Measurements from ENCODE around the gene GUCY1A2. TPM values are rescaled to one million over a fixed set of nuclear protein-coding genes. Genes with fewer than 3 reads are reported as not detected.

The GUCY1A2 gene
- total RNA-seq, 1 experiment from 2014 or later, result not detected

- H3K27me3 ChIP-seq (ENCODE audit: low read length), result no peaks in the 10 kb centered on the region
- H3K36me3 ChIP-seq (ENCODE audit: low read depth, low read length), result no peaks in the 10 kb centered on the region
- no peaks in the 10 kb centered on the region for H3K9me3 ChIP-seq (ENCODE audit: low read length)
- H3K4me3 ChIP-seq (ENCODE audit: low read length), result no peak overlapping the region
- DNase-seq (no peak), ATAC-seq (no peak)
- H3K4me2 ChIP-seq (ENCODE audit: low read length), result no peak overlapping the region
- intact Hi-C loops (cut with micrococcal nuclease), result no loop called here
- H3K4me1 ChIP-seq (ENCODE audit: insufficient read depth, low read length), result no peaks in the 10 kb centered on the region
- no peak for TF ChIP-seq CTCF (conservative IDR thresholded peaks at IDR 0.05; ENCODE audit: low read depth, low read length)
- no peak for TF ChIP-seq EZH2phosphoT487 (IDR thresholded peaks at IDR 0.05; ENCODE audit: borderline replicate concordance, low read length)
- no peak for TF ChIP-seq EZH2 (IDR thresholded peaks at IDR 0.05; ENCODE audit: low read length, unreplicated experiment)
- ChIA-PET CTCF (no interaction called here), POLR2A (ENCODE audit: unreplicated experiment) (interaction anchor here (0.6 kb wide), 1 partner anchor 170 kb away, joined by 3 read pairs; no protein-coding TSS in a partner anchor)
- BruUV-seq (replicated peaks), result no TSS peak
- H3K9ac ChIP-seq (ENCODE audit: low read length), result no peak overlapping the region
- no peak overlapping the region for H3K27ac ChIP-seq (ENCODE audit: low read length)
- no peak overlapping the region for H2AFZ ChIP-seq (ENCODE audit: low read length)
- no peaks in the 10 kb centered on the region for H3F3A ChIP-seq (ENCODE audit: low read length, unreplicated experiment)
- H3K9me2 ChIP-seq (replicated peaks; ENCODE audit: low read length), result no peaks in the 10 kb centered on the region
- H4K20me1 ChIP-seq (ENCODE audit: low read length), result no peaks in the 10 kb centered on the region
- H3K79me2 ChIP-seq (ENCODE audit: low read length), result no peaks in the 10 kb centered on the region
Observed at GRCh38 chr11:106872246-106872645, 146.0 kb downstream of the GUCY1A2 start.

- H3K27me3 ChIP-seq (ENCODE audit: low read length), result no peaks in the 10 kb centered on the region
- no peaks in the 10 kb centered on the region for H3K9me2 ChIP-seq (replicated peaks; ENCODE audit: low read length)
- H3K4me1 ChIP-seq (ENCODE audit: insufficient read depth, low read length), result no peaks in the 10 kb centered on the region
- no peak overlapping the region for H3K27ac ChIP-seq (ENCODE audit: low read length)
- no peak overlapping the region for H3K4me2 ChIP-seq (ENCODE audit: low read length)
- no peak for DNase-seq
- no peak overlapping the region for H3K4me3 ChIP-seq (ENCODE audit: low read length)
- BruUV-seq (replicated peaks), result no TSS peak
- H3K79me2 ChIP-seq (ENCODE audit: low read length), result no peaks in the 10 kb centered on the region
- TF ChIP-seq EZH2phosphoT487 (IDR thresholded peaks at IDR 0.05; ENCODE audit: borderline replicate concordance, low read length), result no peak
- no peaks in the 10 kb centered on the region for H3K36me3 ChIP-seq (ENCODE audit: low read depth, low read length)
- CTCF ChIA-PET, result no interaction called here
- POLR2A ChIA-PET (ENCODE audit: unreplicated experiment), result no interaction called here
- no peak overlapping the region for H3K9ac ChIP-seq (ENCODE audit: low read length)
- no peaks in the 10 kb centered on the region for H3K9me3 ChIP-seq (ENCODE audit: low read length)
- no peaks in the 10 kb centered on the region for H3F3A ChIP-seq (ENCODE audit: low read length, unreplicated experiment)
- intact Hi-C loops (cut with micrococcal nuclease), result no loop called here
- H2AFZ ChIP-seq (ENCODE audit: low read length), result no peak overlapping the region
- no peaks in the 10 kb centered on the region for H4K20me1 ChIP-seq (ENCODE audit: low read length)
- ATAC-seq, result no peak
Observed at GRCh38 chr11:106858200-106858599, 160.1 kb downstream of the GUCY1A2 start.

GRCh38 chr11:106856566-106856965 lies 161.7 kb downstream of the GUCY1A2 start:
- Histone ChIP-seq H4K20me1 (ENCODE audit: low read length) (no peaks in the 10 kb centered on the region), H3F3A (ENCODE audit: low read length, unreplicated experiment) (no peaks in the 10 kb centered on the region), H3K9ac (ENCODE audit: low read length) (no peak overlapping the region), H3K9me3 (ENCODE audit: low read length) (0 out of 2 replicates have a peak, but pooled peaks cover 3% of the 10 kb centered on the region), H3K36me3 (ENCODE audit: low read depth, low read length) (no peaks in the 10 kb centered on the region), H3K27ac (ENCODE audit: low read length) (no peak overlapping the region), H2AFZ (ENCODE audit: low read length) (no peak overlapping the region), H3K27me3 (ENCODE audit: low read length) (no peaks in the 10 kb centered on the region), H3K4me2 (ENCODE audit: low read length) (no peak overlapping the region), H3K9me2 (replicated peaks; ENCODE audit: low read length) (no peaks in the 10 kb centered on the region), H3K4me1 (ENCODE audit: insufficient read depth, low read length) (no peaks in the 10 kb centered on the region), H3K4me3 (ENCODE audit: low read length) (no peak overlapping the region), H3K79me2 (ENCODE audit: low read length) (no peaks in the 10 kb centered on the region)
- DNase-seq, result no peak
- BruUV-seq (replicated peaks), result no TSS peak
- POLR2A ChIA-PET (ENCODE audit: unreplicated experiment), result no interaction called here
- ATAC-seq, result no peak
- intact Hi-C loops (cut with micrococcal nuclease), result no loop called here
- CTCF ChIA-PET, result no interaction called here
- TF ChIP-seq EZH2 (IDR thresholded peaks at IDR 0.05; ENCODE audit: low read length, unreplicated experiment), result no peak
- no peak for TF ChIP-seq CTCF (conservative IDR thresholded peaks at IDR 0.05; ENCODE audit: low read depth, low read length)
- TF ChIP-seq EZH2phosphoT487 (IDR thresholded peaks at IDR 0.05; ENCODE audit: borderline replicate concordance, low read length), result no peak
